Measurements from ENCODE around the gene TNRC6B.
"Not testable (repeated sequence)": the region's sequence is repeated elsewhere in the genome, so short reads cannot be mapped to it uniquely, and the experiment has no call there.

The TNRC6B gene

DNA sequence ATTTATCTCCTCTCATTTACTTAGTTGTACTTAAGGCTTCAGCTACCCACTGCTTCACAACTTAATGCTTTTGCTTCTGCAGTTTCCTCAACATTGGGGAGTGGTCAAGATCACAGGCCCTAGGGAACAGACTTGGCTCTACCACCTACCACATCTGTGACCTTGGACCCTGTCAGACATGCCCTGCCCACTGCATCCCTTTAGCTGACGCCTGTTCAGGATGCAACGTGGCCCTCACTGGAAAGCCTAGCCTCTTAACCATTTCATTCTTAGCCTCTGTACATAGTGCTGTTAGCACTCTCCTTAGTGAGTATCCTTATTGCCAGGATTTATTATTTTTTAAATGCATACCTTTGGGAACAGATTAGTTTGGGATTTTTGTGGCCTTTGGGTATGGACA lies 34.4 kb downstream of the TNRC6B start:
- H3K36me3 ChIP-seq (ENCODE audit: control insufficient read depth, insufficient read depth, low read length): no peaks in the 10 kb centered on the region
- no peaks in the 10 kb centered on the region for H3K27me3 ChIP-seq (ENCODE audit: control insufficient read depth, insufficient read depth, low read length)
- peaks cover 12% of the 10 kb centered on the region for H3K4me1 ChIP-seq (ENCODE audit: control insufficient read depth, insufficient read depth, low read length)
- no peak overlapping the region for H3K4me3 ChIP-seq (ENCODE audit: low read length)
- DNase-seq (ENCODE audit: low read depth, low spot score): no peak
- no CpG with 5 or more reads among the region's 2 CpGs for WGBS (ENCODE audit: insufficient coverage, insufficient read length)
- no peak overlapping the region for H3K27ac ChIP-seq (ENCODE audit: low read length)
- no peaks in the 10 kb centered on the region for H3K9me3 ChIP-seq (ENCODE audit: control insufficient read depth, insufficient read depth, low read length)

DNA sequence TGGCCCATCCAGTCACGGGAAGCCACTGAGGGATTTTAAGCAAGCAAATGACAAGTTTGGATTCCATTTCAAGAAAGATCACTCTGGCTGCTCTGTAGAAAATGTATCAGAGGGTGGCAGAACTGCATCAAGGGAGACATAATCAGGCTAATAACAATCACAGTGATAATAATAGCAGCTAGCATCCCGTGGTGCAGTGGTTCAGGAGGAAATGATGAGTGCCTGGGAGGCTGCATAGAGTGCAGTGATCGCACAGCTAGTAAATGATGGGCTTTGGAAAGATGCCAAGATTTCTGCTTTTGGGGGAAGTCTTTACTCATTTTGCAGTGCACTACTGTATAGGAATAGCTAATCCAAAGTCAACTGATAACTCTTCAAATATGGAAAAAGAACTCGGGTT lies 35.8 kb downstream of the TNRC6B start:
- no peak for DNase-seq (ENCODE audit: low read depth, low spot score)

DNA sequence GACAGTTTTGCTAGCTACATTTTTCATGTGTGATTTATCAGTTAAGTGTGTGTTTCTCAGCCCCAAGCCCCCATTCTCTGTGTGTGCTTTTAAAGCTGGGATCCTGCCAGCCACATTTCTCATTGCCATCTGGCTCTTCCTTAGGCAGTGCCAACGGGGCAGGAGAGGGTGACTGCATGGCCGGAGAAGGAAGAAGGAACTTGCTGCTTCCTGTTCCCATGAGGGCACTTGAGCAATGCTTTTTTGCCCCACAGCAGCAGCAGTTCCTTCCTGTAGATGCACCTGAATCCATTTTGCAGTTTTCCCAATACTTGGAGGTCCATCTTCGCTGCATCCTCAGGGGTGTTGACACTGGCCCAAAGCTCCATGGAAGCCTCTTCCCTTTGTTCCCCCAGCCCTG lies 37.5 kb downstream of the TNRC6B start:
- no peaks in the 10 kb centered on the region for H3K9me3 ChIP-seq (ENCODE audit: control insufficient read depth, insufficient read depth, low read length)
- H3K27ac ChIP-seq (ENCODE audit: low read length): no peak overlapping the region
- no peak overlapping the region for H3K4me3 ChIP-seq (ENCODE audit: low read length)
- H3K4me1 ChIP-seq (ENCODE audit: control insufficient read depth, insufficient read depth, low read length): peaks cover 14% of the 10 kb centered on the region
- no peaks in the 10 kb centered on the region for H3K27me3 ChIP-seq (ENCODE audit: control insufficient read depth, insufficient read depth, low read length)
- DNase-seq (ENCODE audit: low read depth, low spot score): no peak
- WGBS (ENCODE audit: insufficient coverage, insufficient read length): no CpG with 5 or more reads among the region's 3 CpGs
- no peaks in the 10 kb centered on the region for H3K36me3 ChIP-seq (ENCODE audit: control insufficient read depth, insufficient read depth, low read length)

More for the DNA sequence above, 35.8 kb downstream of the TNRC6B start:
- WGBS (ENCODE audit: insufficient coverage, insufficient read length): no CpG with 5 or more reads among the region's 4 CpGs
- H3K27ac ChIP-seq (ENCODE audit: low read length): no peak overlapping the region
- H3K9me3 ChIP-seq (ENCODE audit: control insufficient read depth, insufficient read depth, low read length): no peaks in the 10 kb centered on the region
- H3K27me3 ChIP-seq (ENCODE audit: control insufficient read depth, insufficient read depth, low read length): no peaks in the 10 kb centered on the region
- peaks cover 12% of the 10 kb centered on the region for H3K4me1 ChIP-seq (ENCODE audit: control insufficient read depth, insufficient read depth, low read length)
- no peak overlapping the region for H3K4me3 ChIP-seq (ENCODE audit: low read length)
- no peaks in the 10 kb centered on the region for H3K36me3 ChIP-seq (ENCODE audit: control insufficient read depth, insufficient read depth, low read length)

DNA sequence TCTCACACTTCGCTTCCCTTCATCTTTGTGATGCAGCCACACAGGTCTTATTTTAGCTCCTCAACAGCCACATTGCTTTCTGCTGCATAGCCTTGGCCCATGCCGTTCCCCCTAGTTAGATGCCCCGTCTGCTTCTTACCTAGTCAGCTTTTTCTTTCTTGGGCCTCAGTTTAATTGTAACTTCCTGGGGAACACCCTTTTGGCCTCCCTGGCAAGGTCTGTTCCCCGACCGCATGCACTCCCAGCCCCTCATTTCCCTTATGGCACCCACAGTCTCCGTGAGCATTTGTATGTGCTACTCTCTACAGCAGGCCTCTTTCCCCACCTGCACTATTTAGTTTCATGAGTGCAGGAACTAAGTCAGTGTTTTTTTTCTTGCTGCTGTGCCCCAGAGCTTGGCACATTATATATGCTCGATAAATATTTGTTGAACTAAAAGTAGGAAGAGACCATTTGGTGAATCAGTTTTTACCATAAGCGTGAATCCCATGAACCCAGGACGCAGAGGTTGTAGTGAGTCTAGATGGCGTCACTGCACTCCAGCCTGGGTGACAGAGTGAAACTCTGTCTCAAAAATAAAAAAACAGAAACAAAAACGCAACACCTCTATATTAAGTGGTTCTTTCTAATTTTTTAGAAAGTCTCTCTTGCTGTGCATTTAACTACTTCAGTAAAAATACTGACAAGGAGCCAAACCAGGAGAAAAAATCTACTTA lies 38.5 kb downstream of the TNRC6B start:
- peaks cover 14% of the 10 kb centered on the region for H3K4me1 ChIP-seq (ENCODE audit: control insufficient read depth, insufficient read depth, low read length)
- no CpG with 5 or more reads among the region's 11 CpGs for WGBS (ENCODE audit: insufficient coverage, insufficient read length)
- no peak overlapping the region for H3K27ac ChIP-seq (ENCODE audit: low read length)
- H3K9me3 ChIP-seq (ENCODE audit: control insufficient read depth, insufficient read depth, low read length): no peaks in the 10 kb centered on the region
- no peaks in the 10 kb centered on the region for H3K27me3 ChIP-seq (ENCODE audit: control insufficient read depth, insufficient read depth, low read length)
- no peak for DNase-seq (ENCODE audit: low read depth, low spot score)
- H3K36me3 ChIP-seq (ENCODE audit: control insufficient read depth, insufficient read depth, low read length): no peaks in the 10 kb centered on the region
- H3K4me3 ChIP-seq (ENCODE audit: low read length): no peak overlapping the region

DNA sequence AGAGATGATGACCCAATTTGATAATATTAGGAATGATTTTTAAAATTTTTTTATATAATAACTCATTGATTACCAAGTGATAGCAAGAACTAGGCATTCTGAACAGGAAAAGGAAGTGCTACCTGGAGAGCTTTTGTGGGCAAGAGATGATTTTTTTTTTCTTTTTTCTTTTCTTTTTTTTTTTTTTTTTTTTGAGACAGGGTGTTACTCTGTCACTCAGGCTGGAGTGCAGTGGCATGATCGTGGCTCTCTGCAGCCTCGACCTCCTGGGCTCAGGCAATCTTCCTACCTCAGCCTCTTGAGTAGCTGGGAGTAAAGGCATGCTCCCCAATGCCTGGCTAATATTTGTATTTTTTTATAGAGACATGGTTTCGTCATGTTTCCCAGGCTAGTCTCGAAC lies 40.4 kb downstream of the TNRC6B start:
- H3K4me3 ChIP-seq (ENCODE audit: low read length): no peak overlapping the region
- no CpG with 5 or more reads among the region's 4 CpGs for WGBS (ENCODE audit: insufficient coverage, insufficient read length)
- H3K4me1 ChIP-seq (ENCODE audit: control insufficient read depth, insufficient read depth, low read length): peaks cover 9% of the 10 kb centered on the region
- no peaks in the 10 kb centered on the region for H3K9me3 ChIP-seq (ENCODE audit: control insufficient read depth, insufficient read depth, low read length)
- no peaks in the 10 kb centered on the region for H3K36me3 ChIP-seq (ENCODE audit: control insufficient read depth, insufficient read depth, low read length)
- no peak overlapping the region for H3K27ac ChIP-seq (ENCODE audit: low read length)
- DNase-seq (ENCODE audit: low read depth, low spot score): no peak
- no peaks in the 10 kb centered on the region for H3K27me3 ChIP-seq (ENCODE audit: control insufficient read depth, insufficient read depth, low read length)

DNA sequence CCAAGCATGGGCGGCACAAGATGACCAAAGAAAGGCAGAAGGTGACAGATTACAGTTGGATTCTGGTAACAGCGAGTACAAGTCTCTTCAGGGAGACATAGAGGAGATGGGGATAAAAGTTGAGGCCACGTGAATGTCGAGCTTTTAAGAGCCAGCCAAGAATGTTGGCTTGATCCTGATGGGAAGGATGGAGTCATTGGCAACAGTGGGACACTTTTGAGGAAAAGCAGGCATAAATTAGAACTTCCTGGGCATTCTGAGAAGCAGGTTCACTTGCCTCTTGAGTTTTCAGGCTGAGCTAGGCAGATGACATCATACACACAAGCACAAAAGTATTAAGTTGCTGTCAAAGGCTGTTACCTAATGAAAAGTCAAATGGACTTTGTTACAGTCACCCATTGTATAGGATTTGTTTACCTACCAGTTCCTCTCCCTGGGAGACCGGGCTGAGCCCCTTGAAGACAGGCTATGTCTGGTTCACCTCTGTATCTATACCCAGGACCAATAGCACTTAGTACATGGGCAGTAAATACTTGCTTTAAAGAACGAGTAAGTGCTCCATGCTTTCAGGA lies 41.1 kb downstream of the TNRC6B start:
- no peak overlapping the region for H3K27ac ChIP-seq (ENCODE audit: low read length)
- H3K4me1 ChIP-seq (ENCODE audit: control insufficient read depth, insufficient read depth, low read length): peaks cover 9% of the 10 kb centered on the region
- H3K9me3 ChIP-seq (ENCODE audit: control insufficient read depth, insufficient read depth, low read length): no peaks in the 10 kb centered on the region
- no peak overlapping the region for H3K4me3 ChIP-seq (ENCODE audit: low read length)
- no peaks in the 10 kb centered on the region for H3K27me3 ChIP-seq (ENCODE audit: control insufficient read depth, insufficient read depth, low read length)
- no peak for DNase-seq (ENCODE audit: low read depth, low spot score)
- H3K36me3 ChIP-seq (ENCODE audit: control insufficient read depth, insufficient read depth, low read length): no peaks in the 10 kb centered on the region
- no CpG with 5 or more reads among the region's 6 CpGs for WGBS (ENCODE audit: insufficient coverage, insufficient read length)

DNA sequence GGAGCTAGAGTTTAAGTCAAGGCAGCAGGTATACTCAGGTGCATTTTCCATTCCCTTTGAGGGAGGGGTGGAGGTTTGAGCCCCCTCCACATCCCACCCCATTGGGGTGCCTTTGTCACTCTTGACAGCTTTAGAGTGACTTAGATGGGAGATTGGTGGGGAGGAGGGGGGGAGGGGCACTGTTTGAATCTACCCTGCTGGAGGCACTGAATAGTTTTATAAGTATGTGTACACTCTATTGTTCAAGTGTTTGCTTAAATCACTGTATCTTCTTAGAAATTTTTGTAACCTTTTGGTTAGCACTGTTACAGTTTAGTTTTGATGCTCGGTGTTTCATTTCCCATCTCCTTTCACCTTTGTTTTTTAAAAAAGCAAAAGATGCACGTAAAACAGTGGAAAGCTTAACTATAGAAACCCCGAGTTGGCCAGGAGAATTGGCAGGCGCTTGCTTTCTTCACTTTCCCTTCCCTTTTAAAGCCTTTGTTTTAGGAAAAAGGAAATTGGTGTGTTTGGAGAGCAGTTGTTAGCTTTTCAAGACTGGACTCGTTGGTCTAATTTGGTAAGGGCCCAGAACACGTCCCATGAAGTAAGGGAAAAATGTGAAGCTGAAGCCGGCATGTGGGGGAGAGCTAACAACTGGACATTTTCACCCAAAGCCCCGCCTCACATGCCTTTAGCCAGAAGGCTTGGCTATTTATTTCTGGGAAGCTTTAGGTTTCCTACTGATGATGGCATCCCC lies 42.8 kb downstream of the TNRC6B start:
- H3K4me1 ChIP-seq (ENCODE audit: control insufficient read depth, insufficient read depth, low read length): peaks cover 10% of the 10 kb centered on the region
- no peak overlapping the region for H3K27ac ChIP-seq (ENCODE audit: low read length)
- no peak for DNase-seq (ENCODE audit: low read depth, low spot score)
- no peaks in the 10 kb centered on the region for H3K9me3 ChIP-seq (ENCODE audit: control insufficient read depth, insufficient read depth, low read length)
- no peak overlapping the region for H3K4me3 ChIP-seq (ENCODE audit: low read length)
- H3K27me3 ChIP-seq (ENCODE audit: control insufficient read depth, insufficient read depth, low read length): no peaks in the 10 kb centered on the region
- no CpG with 5 or more reads among the region's 8 CpGs for WGBS (ENCODE audit: insufficient coverage, insufficient read length)
- no peaks in the 10 kb centered on the region for H3K36me3 ChIP-seq (ENCODE audit: control insufficient read depth, insufficient read depth, low read length)

DNA sequence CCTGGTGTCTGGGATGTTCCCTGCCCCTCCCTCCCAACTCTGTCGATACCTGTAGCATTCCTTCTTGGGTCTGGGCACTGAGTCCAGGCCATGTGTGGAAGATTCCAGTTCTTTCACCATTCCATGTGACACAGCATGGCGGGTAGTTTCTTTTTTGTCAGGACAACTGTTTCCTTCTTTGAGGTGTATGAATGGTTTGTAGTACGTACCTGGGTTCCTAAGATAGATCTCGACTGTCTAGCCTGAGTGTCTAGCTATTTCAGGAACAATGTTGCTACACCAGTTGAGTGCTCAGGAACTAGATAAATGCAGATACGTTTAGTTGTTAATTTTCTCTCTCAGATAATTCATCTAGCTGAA lies 43.3 kb downstream of the TNRC6B start:
- Histone ChIP-seq H3K4me3 (ENCODE audit: low read length) (no peak overlapping the region), H3K27me3 (ENCODE audit: control insufficient read depth, insufficient read depth, low read length) (no peaks in the 10 kb centered on the region), H3K9me3 (ENCODE audit: control insufficient read depth, insufficient read depth, low read length) (no peaks in the 10 kb centered on the region), H3K4me1 (ENCODE audit: control insufficient read depth, insufficient read depth, low read length) (peaks cover 7% of the 10 kb centered on the region), H3K27ac (ENCODE audit: low read length) (no peak overlapping the region), H3K36me3 (ENCODE audit: control insufficient read depth, insufficient read depth, low read length) (no peaks in the 10 kb centered on the region)
- no peak for DNase-seq (ENCODE audit: low read depth, low spot score)
- WGBS (ENCODE audit: insufficient coverage, insufficient read length): no CpG with 5 or more reads among the region's 5 CpGs

DNA sequence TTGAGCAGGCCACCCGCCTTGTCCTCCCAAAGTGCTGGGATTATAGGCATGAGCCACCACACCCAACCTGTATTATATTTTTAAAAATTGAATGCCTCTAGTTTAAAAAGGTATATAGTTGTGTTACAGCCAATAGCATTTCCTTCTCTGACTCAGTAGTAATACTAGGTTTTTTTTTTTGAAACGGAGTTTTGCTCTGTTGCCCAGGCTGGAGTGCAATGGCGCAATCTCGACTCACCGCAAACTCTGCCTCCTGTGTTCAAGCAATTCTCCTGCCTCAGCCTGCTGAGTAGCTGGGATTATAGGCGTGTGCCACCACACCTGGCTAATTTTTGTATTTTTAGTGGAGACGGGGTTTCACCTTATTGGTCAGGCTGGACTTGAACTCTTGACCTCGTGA lies 45.3 kb downstream of the TNRC6B start:
- not testable (repeated sequence) for H3K27ac ChIP-seq (ENCODE audit: low read length); H3K9me3 ChIP-seq (ENCODE audit: control insufficient read depth, insufficient read depth, low read length); H3K4me3 ChIP-seq (ENCODE audit: low read length); H3K36me3 ChIP-seq (ENCODE audit: control insufficient read depth, insufficient read depth, low read length); H3K4me1 ChIP-seq (ENCODE audit: control insufficient read depth, insufficient read depth, low read length); DNase-seq (ENCODE audit: low read depth, low spot score); H3K27me3 ChIP-seq (ENCODE audit: control insufficient read depth, insufficient read depth, low read length)
- WGBS (ENCODE audit: insufficient coverage, insufficient read length): no CpG with 5 or more reads among the region's 8 CpGs

DNA sequence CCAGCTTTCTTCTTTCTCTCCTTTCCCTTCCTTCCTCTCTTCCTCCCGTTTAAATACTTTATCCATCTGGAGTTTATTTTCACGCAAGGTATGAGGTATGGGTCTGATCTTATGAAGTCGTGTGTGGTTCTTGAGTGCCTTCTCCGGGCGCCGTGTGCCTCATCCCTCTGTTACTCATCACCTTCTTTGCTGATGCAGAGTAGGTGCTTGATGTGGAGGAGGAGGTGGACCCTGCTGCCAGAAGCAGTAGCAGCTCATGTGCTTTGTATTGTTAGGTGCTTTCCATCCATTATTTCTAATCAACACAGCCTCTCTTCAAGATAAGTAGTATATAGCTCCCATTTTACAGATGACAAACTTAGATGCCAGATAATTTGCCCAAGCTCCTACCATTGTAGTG lies 47.0 kb downstream of the TNRC6B start:
- no peaks in the 10 kb centered on the region for H3K9me3 ChIP-seq (ENCODE audit: control insufficient read depth, insufficient read depth, low read length)
- H3K4me1 ChIP-seq (ENCODE audit: control insufficient read depth, insufficient read depth, low read length): peaks cover 3% of the 10 kb centered on the region
- no CpG with 5 or more reads among the region's 6 CpGs for WGBS (ENCODE audit: insufficient coverage, insufficient read length)
- H3K27me3 ChIP-seq (ENCODE audit: control insufficient read depth, insufficient read depth, low read length): no peaks in the 10 kb centered on the region
- DNase-seq (ENCODE audit: low read depth, low spot score): no peak
- H3K4me3 ChIP-seq (ENCODE audit: low read length): no peak overlapping the region
- no peaks in the 10 kb centered on the region for H3K36me3 ChIP-seq (ENCODE audit: control insufficient read depth, insufficient read depth, low read length)
- H3K27ac ChIP-seq (ENCODE audit: low read length): no peak overlapping the region
